Erythroblast (primary cell): ENCODE data around the gene RFX3.

Experiments used
- DNase-seq, 2 experiments: peaks; one replicate each; lab custom pipeline; 2025; lab: John Stamatoyannopoulos, UW
- GATA1 ChIP-seq: IDR thresholded peaks from 2 replicates; pipeline ENCODE4 v1.6.1; 2011; ENCODE audit warnings: low read depth, mild to moderate bottlenecking, control low read depth, low read length, moderate library complexity
- POLR2A ChIP-seq: IDR thresholded peaks from 2 replicates; pipeline ENCODE4 v1.6.1; 2011; ENCODE audit warnings: mild to moderate bottlenecking, low read length

The RFX3 gene

DNA sequence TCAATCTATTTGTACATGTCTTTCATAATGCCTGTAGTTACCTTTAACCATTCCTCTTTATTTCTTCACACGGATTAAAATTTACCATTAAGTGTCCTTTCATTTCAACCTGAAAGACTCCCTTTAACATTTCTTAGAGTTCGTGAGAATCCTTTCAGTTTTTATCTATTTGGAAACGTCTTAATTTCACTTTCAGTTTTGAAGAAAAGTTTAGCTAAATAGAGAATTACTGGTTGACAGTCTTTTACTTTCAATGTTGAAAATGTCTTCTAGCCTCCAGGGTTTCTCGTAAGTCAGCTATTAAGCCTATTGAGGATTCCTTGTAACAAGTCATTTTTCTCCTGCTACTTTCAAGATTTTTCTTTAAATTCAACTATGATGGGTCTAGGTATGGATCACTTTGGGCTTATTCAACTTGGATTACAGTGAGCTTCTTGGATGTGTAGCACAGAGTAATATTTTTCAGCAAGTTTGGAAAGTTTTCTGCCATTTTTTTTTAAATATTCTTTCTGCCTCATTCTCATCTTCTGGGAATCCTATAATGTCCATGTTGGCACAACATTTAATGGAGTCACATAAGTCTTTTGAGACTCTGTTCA is 48.5 kb downstream of the RFX3 start:
- DNase-seq = peak in 1 of 2 experiments; percentile 20
- no peak for TF ChIP-seq GATA1

GRCh38 chr9:3475300-3476020 is 50.3 kb downstream of the RFX3 start:
- DNase-seq = peak; percentile 22 to 47
- TF ChIP-seq POLR2A = no peak
- TF ChIP-seq GATA1 = no peak

DNA sequence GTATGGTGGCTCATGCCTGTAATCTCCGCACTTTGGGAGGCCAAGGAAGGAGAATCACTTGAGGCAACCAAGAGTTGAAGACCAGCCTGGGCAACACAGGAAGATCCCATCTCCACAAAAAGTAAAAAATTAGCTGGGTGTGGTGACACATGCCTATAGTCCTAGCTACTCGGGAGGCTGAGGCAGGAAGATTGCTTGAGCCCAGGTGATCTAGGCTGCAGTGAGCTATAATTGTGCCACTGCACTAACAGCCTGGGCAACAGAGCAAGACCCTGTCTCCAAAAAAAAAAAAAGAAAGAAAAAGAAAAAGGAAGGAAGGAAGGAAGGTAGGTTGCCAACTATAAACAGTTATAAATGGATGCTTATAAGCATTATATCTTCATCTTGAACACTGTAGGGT is 51.0 kb downstream of the RFX3 start:
- no peak for DNase-seq
- TF ChIP-seq GATA1 (no peak), POLR2A (no peak)

DNA sequence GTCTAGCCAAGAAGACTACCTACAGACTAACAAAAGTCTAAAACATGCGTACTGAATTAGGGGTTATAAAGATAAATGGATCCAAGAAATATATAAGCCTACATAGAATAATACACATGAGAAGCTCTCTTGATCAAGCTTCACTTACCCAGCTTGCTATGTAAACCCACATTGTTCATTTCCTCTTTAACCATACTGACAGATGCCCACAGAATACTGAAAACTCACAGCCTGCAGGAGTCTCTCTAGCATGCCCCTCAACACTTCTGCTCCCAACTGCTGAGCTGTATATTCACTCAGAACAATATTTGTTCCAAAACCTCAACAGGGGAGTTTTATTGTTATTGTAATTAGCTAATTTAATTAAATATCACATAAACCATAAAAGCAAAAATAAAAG is 52.4 kb downstream of the RFX3 start:
- no peak for DNase-seq
- TF ChIP-seq POLR2A (no peak), GATA1 (no peak)

GRCh38 chr9:3471883-3472282 is 53.9 kb downstream of the RFX3 start:
- no peak for TF ChIP-seq POLR2A
- no peak for TF ChIP-seq GATA1
- DNase-seq = peak; percentile 8 to 43

GRCh38 chr9:3468421-3469205 is 57.2 kb downstream of the RFX3 start:
- TF ChIP-seq GATA1 = no peak
- TF ChIP-seq POLR2A = no peak
- no peak for DNase-seq

DNA sequence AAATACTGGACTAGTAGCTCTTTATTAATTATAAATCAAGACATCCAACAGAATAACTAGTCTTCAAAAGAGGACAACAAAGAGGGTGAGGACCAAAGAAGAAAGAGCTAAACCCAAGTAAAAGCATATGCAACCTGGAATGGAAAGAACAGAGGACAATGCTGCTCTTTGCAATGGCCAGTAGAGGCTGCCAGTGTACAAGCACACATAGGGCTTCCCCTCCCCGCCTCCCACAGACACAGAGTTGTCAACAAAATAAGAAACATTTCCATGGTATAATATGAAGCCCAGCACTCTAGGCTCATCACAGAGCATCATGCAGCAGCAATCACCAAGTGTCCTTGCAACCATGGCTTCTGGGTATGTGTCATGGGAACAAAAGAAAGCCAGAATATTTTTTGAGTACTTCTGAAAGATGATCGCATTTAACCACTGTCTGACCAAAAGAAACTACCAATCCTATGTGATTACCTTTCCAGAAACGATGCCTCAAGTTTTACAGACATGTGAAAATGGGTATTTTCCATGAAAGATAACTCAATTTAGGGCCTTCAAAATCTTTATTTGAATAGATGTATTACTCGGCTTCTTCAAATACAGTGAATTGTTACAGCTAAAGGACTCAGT is 58.1 kb downstream of the RFX3 start:
- peak; percentile 67 to 78 for DNase-seq
- TF ChIP-seq GATA1 (no peak), POLR2A (no peak)

GRCh38 chr9:3464033-3464638 is 61.7 kb downstream of the RFX3 start:
- TF ChIP-seq GATA1 = no peak
- TF ChIP-seq POLR2A = no peak
- DNase-seq = no peak

- no peak for TF ChIP-seq POLR2A
- TF ChIP-seq GATA1 = no peak
Measured at GRCh38 chr9:3458806-3459475, 66.9 kb downstream of the RFX3 start.

DNA sequence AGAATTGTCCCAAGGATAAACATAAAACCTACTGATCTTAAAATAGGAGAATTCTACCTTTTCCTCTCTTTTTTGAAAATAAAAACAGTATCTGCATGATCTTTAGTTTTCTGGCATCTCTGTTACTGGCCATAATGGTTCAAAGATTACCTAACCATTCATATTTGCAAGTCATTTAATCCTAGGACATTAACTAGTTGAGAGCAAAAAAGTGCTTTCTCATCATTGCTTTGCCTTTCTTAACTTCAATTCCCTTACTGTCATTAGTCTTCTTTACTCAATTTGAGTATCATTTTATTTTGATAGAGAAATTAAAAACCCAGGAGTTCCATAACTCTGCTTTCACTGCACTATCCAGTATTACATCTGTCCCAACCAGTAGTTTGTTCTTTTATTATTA is 68.6 kb downstream of the RFX3 start:
- peak; percentile 48 to 71 for DNase-seq
- no peak for TF ChIP-seq GATA1
- no peak for TF ChIP-seq POLR2A

More at GRCh38 chr9:3458806-3459475, 66.9 kb downstream of the RFX3 start:
- DNase-seq = no peak

- peak in 1 of 2 experiments; percentile 5 for DNase-seq
- no peak for TF ChIP-seq POLR2A
- no peak for TF ChIP-seq GATA1
Measured at GRCh38 chr9:3455717-3456116, 70.1 kb downstream of the RFX3 start.

- TF ChIP-seq POLR2A = no peak
- TF ChIP-seq GATA1 = no peak
- peak in 1 of 2 experiments; percentile 43 for DNase-seq
Measured at GRCh38 chr9:3455094-3455493, 70.7 kb downstream of the RFX3 start.

DNA sequence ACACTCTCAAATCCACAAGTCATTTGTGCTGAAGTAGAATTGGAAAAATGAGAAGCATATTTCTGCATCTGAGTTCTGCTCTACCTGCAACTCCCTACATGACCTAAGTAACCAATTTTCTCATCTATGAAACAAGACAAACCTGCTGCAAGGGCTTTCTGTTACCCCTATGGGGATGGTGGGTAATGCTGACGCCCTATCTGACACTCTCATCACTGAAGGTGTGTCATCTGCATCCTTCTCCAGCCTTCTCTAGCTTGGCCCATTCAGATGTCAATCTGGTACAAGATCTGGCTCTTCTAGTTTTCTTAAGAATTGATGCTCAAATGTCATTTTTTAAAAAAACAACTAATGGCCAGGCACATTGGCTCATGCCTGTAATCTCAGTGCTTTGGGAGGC is 73.8 kb downstream of the RFX3 start:
- DNase-seq = no peak
- TF ChIP-seq GATA1 (no peak), POLR2A (no peak)
